Activated T-cell treated with anti-CD3 and anti-CD28 coated beads, Interleukin-2, amount 50 U/mL, for 1 hour (primary cell): ENCODE results near the gene GAGE12F.
"Not testable (repeated sequence)": the region's sequence is repeated elsewhere in the genome, so short reads cannot be mapped to it uniquely, and the experiment has no call there.

Experiments
- DNase-seq: peaks from one replicate; pipeline ENCODE4 v3.0.0-alpha.2; 2020

GAGE12F gene

DNA sequence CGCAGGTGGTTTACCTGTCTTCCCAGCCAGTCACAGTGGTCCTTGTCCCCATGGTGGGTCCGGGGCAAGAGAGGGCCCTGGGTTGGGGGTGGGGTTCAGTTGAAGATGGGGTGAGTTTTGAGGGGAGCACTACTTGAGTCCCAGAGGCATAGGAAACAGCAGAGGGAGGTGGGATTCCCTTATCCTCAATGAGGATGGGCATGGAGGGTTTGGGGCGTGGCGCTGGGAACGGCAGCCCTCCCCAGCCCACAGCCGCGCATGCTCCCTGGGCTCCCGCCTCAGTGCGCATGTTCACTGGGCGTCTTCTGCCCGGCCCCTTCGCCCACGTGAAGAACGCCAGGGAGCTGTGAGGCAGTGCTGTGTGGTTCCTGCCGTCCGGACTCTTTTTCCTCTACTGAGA is at the start of gene GAGE12F:
GAGE12F (plus strand) TSS at position 301 of the 400 bp plus-strand sequence. CDS start 1,155 bp downstream, outside the sequence.
- not testable (repeated sequence) for DNase-seq

- not testable (repeated sequence) for DNase-seq
These were observed 28.8 kb upstream of the GAGE12F start, which contains the start of gene GAGE12C for GRCh38 chrX:49531877-49532276. GAGE12C (plus strand) TSS chrX:49532177; CDS start chrX:49533332, 1,155 bp downstream.

DNA sequence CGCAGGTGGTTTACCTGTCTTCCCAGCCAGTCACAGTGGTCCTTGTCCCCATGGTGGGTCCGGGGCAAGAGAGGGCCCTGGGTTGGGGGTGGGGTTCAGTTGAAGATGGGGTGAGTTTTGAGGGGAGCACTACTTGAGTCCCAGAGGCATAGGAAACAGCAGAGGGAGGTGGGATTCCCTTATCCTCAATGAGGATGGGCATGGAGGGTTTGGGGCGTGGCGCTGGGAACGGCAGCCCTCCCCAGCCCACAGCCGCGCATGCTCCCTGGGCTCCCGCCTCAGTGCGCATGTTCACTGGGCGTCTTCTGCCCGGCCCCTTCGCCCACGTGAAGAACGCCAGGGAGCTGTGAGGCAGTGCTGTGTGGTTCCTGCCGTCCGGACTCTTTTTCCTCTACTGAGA is 19.2 kb upstream of the GAGE12F start, which contains the start of gene GAGE12D:
GAGE12D (plus strand) TSS at position 301 of the 400 bp plus-strand sequence. CDS start 1,155 bp downstream, outside the sequence.
- not testable (repeated sequence) for DNase-seq

GRCh38 chrX:49550989-49551388 is 9.7 kb upstream of the GAGE12F start, which contains the start of gene GAGE12E:
GAGE12E (plus strand) TSS chrX:49551289; CDS start chrX:49552444, 1,155 bp downstream.
- DNase-seq = not testable (repeated sequence)

- not testable (repeated sequence) for DNase-seq
These were observed 8.1 kb downstream of the GAGE12F start for GRCh38 chrX:49568728-49569127.

- DNase-seq = not testable (repeated sequence)
These were observed 8.5 kb downstream of the GAGE12F start for GRCh38 chrX:49569152-49569551.

DNA sequence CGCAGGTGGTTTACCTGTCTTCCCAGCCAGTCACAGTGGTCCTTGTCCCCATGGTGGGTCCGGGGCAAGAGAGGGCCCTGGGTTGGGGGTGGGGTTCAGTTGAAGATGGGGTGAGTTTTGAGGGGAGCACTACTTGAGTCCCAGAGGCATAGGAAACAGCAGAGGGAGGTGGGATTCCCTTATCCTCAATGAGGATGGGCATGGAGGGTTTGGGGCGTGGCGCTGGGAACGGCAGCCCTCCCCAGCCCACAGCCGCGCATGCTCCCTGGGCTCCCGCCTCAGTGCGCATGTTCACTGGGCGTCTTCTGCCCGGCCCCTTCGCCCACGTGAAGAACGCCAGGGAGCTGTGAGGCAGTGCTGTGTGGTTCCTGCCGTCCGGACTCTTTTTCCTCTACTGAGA is 9.5 kb downstream of the GAGE12F start, which contains the start of gene GAGE12G:
GAGE12G (plus strand) TSS at position 301 of the 400 bp plus-strand sequence. CDS start 1,155 bp downstream, outside the sequence.
- not testable (repeated sequence) for DNase-seq

GRCh38 chrX:49579649-49580048 is 19.0 kb downstream of the GAGE12F start, which contains the start of gene GAGE12H:
GAGE12H (plus strand) TSS chrX:49579949; CDS start chrX:49581104, 1,155 bp downstream.
- not testable (repeated sequence) for DNase-seq

DNA sequence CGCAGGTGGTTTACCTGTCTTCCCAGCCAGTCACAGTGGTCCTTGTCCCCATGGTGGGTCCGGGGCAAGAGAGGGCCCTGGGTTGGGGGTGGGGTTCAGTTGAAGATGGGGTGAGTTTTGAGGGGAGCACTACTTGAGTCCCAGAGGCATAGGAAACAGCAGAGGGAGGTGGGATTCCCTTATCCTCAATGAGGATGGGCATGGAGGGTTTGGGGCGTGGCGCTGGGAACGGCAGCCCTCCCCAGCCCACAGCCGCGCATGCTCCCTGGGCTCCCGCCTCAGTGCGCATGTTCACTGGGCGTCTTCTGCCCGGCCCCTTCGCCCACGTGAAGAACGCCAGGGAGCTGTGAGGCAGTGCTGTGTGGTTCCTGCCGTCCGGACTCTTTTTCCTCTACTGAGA is 28.6 kb downstream of the GAGE12F start, which contains the start of gene GAGE2A:
GAGE2A (plus strand) TSS at position 301 of the 400 bp plus-strand sequence. CDS start 1,155 bp downstream, outside the sequence.
- DNase-seq = not testable (repeated sequence)

DNA sequence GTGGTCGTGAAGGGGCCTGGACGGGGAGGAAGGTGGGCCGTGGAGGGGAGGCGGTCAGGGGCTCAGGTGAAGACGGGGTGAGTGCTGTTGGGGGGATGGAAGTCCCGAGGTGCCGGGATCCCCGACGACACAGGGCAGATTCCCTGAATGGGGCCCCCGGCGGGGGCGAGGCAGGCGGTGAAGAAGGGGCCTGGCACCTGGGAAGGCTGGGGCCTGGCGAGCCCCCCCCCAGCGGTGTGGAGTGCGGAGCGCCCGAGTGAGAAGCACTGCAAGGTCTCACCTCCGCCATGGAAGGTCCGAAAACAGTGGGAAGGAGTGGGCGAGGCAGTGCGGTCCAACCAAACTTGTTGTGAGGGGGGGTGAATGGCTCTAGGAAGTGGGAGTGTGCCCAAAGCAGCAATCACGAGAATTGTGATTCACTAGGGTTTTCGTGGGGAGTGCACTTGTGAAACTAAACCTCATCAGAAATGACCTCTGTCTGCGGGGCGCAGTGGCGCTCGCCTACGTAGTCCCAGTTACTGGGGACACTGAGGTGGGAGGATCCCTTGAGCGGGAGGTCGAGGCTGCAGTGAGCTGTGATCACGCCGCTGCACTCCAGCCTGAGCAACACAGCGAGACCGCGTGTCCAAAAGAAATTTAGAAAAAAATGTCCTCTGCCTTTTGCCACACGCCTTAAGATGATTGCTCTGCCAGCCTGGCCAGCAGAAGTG is 29.3 kb downstream of the GAGE12F start:
- not testable (repeated sequence) for DNase-seq

- not testable (repeated sequence) for DNase-seq
These were observed 29.8 kb downstream of the GAGE12F start for GRCh38 chrX:49590488-49590887.

DNA sequence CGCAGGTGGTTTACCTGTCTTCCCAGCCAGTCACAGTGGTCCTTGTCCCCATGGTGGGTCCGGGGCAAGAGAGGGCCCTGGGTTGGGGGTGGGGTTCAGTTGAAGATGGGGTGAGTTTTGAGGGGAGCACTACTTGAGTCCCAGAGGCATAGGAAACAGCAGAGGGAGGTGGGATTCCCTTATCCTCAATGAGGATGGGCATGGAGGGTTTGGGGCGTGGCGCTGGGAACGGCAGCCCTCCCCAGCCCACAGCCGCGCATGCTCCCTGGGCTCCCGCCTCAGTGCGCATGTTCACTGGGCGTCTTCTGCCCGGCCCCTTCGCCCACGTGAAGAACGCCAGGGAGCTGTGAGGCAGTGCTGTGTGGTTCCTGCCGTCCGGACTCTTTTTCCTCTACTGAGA is 38.1 kb downstream of the GAGE12F start, which contains the start of gene GAGE1:
GAGE1 (plus strand) TSS at position 301 of the 400 bp plus-strand sequence. CDS start 1,155 bp downstream, outside the sequence.
- DNase-seq = not testable (repeated sequence)

DNA sequence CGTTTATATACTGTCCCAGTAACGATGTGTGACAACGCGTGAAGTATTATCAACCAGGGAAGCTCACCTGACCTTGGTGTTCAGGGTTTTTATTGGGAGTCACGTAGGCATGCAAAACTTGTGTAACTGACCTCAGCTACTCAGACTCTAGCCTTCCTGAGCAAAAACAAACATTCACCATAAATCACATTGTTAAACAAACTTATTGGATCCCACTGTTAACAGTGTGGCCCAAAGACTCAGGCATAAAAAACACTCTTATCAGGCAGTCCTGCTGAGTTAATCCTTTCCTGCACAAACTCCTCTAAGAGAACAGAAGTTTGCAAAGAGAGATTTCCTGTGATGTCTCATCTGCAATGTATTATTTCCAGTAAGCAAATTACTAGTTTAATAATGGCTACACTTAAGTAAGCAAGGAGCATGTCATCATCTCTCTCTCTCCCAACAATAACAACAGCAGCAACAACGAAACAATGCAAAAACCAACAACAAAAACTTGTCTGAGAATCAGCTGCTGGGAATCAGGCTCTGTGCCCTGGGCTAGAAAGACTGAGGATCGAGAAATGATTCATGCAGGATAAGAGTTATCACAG is 50.2 kb downstream of the GAGE12F start:
- no peak for DNase-seq
